IPS DF 4.7 (cell line): ENCODE data around the gene ABCC2.
"Not testable (repeated sequence)": the region's sequence is repeated elsewhere in the genome, so short reads cannot be mapped to it uniquely, and the experiment has no call there.

Experiments
- DNase-seq: peaks from one replicate; pipeline ENCODE4 v3.0.0-alpha.2; 2013; ENCODE audit warnings: low spot score; ENCODE audit errors: extremely low read depth

Gene ABCC2

GRCh38 chr10:99851825-99852224 is 69.4 kb downstream of the ABCC2 start:
- DNase-seq: no peak

DNA sequence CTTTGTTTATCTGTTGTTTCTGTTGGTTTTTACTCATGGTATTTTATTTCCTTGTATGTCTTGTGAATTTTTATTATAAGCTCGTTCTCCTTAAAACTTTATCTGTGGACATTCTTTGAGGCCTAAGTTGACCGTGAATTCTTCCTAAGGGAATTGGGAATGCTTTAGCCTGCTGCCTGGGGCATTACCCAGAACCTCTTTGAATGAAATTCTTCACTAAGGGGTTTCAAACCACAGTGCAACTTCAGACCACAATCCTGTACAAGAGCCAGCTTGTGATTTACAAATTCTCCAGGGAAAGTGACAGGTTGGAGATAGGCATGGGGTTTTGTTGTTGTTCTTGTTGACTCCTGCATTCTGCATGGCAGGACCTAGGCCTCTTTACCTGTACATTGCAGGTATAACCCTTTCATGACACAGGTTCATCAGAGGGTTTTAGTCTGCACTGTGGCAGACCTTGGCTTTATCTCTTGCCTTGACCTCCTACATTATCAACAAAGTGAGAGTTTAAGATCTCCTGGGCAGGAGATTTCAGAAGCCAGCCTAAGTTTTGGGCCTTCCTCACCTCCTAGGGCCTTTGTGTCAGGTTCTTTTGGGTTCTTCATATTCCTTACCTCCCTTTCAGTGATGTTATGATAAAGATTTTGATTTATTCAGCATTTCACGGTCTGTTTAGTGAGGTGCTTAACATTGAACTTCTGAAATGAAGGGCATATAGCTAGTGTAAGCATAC is 70.2 kb downstream of the ABCC2 start:
- no peak for DNase-seq

DNA sequence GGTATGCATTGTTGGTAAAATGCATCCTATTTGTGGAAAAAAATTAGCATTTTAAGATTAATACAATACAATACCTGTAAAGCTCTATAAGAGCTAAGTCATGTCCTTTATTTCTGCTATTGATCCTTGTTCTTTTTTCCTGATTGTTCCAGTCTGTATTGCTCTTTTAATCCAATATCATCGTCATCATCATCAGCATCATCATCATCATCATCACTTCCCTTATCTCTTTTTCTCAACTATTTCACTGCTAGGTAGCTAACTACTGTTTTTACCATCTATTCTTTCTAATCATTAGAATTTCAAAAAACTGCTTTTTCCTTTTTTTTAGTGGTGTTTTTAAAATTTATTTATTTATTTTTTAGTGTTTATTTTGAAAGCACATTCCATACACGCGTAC is 71.2 kb downstream of the ABCC2 start:
- no peak for DNase-seq

- no peak for DNase-seq
Observed at GRCh38 chr10:99854860-99855259, 72.4 kb downstream of the ABCC2 start.

- DNase-seq: no peak
Observed at GRCh38 chr10:99855479-99856071, 73.1 kb downstream of the ABCC2 start.

- no peak for DNase-seq
Observed at GRCh38 chr10:99858849-99859248, 76.4 kb downstream of the ABCC2 start.

DNA sequence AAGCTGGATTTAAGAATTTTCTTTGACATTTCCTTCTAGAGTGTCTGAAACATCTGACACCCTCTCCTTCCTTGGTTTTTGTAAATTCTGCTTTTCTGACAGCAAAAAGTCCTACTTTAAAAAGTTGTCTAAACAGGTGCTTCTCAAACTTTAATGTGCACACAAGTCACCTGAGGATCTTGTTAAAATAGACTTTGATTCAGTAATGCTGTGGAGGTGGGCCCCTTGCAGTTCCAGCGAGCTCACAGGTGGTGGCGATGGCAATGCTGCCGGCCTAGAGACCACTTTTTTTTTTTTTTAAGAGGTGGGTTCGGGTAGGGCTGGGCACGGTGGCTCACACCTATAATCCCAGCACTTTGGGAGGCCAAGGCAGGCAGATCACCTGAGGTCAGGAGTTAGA is 77.1 kb downstream of the ABCC2 start:
- DNase-seq: no peak

GRCh38 chr10:99860466-99860865 is 78.0 kb downstream of the ABCC2 start:
- no peak for DNase-seq

DNA sequence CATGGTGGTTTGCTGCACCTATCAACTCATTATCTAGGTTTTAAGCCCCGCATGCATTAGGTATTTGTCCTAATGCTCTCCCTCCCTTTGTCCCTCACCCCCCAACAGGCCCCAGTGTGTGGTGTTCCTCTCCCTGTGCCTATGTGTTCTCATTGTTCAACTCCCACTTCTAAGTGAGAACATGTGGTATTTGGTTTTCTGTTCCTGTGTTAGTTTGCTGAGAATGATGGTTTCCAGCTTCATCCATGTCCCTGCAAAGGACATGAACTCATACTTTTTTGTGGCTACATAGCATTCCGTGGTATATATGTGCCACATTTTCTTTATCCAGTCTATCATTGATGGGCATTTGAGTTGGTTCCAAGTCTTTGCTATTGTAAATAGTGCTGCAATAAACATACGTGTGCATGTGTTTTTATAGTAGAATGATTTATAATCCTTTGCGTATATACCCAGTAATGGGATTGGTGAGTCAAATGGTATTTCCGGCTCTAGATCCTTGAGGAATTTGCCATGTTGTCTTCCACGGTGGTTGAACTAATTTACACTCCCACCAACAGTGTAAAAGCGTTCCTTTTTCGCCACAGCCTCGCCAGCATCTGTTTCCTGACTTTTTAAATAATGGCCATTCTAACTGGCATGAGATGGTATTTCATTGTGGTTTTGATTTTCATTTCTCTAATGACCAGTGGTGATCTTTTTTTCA is 81.2 kb downstream of the ABCC2 start:
- DNase-seq: not testable (repeated sequence)

GRCh38 chr10:99867250-99867649 is 84.8 kb downstream of the ABCC2 start:
- DNase-seq: not testable (repeated sequence)

DNA sequence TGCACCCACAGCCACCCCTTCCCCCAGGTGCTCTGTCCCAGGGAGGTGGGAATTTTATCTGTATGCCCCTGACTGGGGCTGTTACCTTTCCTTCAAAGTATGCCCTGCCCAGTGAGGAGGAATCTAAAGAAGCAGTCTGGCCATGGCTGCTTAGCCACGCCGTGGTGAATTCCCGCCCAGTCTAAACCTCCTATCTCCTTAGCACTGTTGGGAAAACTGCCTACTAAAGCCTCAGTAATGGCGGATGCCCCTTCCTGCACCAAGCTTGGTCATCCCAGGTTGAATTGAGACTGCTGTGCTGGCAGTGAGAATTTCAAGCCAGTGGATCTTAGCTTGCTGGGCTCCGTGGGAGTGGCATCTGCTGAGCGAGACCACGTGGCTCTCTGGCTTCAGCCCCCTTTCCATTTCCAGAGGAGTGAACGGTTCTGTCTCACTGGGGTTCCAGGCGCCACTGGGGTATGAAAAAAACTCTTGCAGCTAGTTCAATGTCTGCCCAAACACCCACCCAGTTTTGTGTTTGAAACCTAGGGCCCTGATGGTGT is 87.2 kb downstream of the ABCC2 start:
- no peak for DNase-seq

- DNase-seq: no peak
Observed at GRCh38 chr10:99870123-99870730, 87.8 kb downstream of the ABCC2 start.

DNA sequence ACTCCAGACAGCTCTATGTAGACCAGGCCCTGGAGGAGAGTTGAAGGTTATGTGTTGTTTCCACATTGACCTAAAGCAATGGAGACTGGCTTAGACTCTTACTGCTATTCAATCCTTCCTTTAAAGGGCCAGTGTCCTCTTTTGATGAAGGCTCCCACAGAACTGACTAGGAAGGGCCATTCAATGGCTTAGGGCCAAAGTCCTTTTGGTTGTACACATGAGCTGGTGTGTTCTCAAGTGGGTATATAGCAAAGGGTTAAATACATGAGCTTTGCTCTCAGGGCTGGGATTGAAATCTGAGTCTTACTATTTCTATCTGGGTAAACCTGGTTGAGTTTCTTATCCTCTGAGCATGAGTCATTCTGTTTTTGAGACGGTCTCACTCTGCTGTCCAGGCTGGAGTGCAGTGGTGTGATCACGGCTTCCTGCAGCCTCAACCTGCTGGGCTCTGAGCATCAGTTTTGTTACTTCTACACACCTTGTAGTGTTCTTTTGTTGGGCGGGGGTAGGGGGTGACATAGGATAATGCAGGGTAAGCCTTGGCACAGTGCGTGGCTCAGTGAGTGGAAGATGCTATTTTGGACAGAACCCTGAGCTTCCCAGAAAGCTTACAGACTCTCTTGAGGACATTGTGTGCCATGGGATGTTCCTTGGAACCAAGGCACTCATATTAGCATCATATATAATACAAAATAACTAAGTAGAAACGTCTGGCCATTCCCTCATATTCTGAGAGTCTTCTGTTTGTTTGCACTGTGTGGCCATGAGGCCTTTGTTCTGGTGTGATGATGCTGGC is 90.1 kb downstream of the ABCC2 start:
- DNase-seq: no peak

DNA sequence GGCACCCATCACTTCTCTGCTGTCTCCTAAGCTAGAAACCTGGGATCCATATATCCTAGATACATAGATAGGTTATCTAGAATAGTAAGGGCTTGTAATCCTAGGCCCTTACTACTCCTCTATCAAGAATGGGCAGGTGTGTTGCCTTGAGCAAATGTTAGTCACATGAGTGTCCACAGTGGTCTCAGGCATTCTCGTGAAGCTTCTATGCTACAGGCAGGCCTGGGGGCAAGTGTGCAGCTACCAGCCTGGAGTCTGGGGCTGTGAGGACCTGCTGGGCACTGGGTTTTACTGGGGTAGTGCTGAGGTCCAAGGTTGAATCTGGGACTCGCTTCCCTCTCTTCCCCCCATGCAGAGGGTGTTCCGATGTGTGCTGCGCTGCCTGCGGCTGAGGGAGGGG is 91.4 kb downstream of the ABCC2 start:
- DNase-seq: no peak

DNA sequence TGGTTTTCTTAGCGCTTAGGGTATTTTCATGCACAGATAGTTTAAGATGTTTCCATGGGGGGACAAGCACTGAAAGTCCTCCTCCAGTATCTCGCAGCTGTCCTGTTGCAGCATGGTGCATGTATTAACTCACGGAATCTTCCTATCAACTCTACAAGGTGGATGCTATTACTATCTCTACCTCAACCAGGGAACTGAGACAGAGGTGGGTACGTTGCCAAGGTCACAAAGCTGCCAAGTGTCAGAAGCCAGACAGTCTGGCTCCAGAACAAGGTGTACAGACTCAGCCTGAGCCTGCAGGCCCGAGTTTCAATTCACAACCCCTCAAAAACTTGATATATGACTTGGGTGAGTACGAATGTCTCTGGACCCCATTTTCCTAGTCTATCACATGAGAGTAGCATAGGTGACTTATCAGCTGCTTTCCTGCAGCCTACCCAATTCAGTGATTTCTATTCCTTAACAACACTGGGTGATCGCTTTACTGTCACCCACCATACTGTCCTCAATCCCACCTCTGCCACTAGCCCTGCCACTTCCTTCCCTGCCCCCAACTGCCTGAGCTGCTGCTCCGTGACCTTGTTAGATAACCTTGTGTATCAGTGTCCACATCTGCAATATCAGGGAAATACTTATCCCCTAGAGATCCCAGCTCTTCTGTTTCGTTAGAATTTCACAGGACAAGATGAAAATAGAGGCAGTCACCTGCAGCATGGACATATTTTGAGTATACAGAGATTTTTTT is 92.1 kb downstream of the ABCC2 start:
- DNase-seq: no peak

GRCh38 chr10:99875473-99875872 is 93.0 kb downstream of the ABCC2 start:
- DNase-seq: no peak

GRCh38 chr10:99880080-99880835 is 97.8 kb downstream of the ABCC2 start:
- DNase-seq: no peak

- DNase-seq: no peak
Observed at GRCh38 chr10:99881371-99881770, 98.9 kb downstream of the ABCC2 start.

- DNase-seq: no peak
Observed at GRCh38 chr10:99883523-99883922, 101.1 kb downstream of the ABCC2 start.

DNA sequence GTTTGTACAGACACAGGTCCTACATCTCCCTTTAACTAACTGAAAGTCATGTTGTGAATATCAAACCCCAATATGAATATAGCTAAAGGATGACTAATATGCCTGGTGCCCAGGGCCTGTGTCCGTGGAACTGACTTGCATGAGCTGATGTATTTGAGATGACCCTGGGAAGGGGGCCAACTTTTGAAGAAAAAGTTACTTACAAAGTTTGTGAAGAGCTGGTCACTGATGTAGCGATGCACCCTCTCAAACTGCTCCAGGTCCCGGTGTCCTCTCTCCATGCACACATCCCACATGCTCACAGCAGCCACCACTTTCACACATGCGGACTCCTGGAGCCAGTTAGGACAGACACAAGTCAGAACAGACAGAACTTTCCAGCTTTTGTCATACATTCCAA is 106.2 kb downstream of the ABCC2 start:
- no peak for DNase-seq
